Effector memory CD8-positive, alpha-beta T cell (primary cell): ENCODE measurements around the gene NR1H3.
A peak's percentile ranks its signal among the peaks of the same experiment; 100 is the strongest.
"Not testable (repeated sequence)": the region's sequence is repeated elsewhere in the genome, so short reads cannot be mapped to it uniquely, and the experiment has no call there.

Source experiments
- ATAC-seq: fragments of 150-1000 bp; cut with Tn5 transposase; replicated peaks from 2 replicates; pipeline ENCODE4 v1.10.0; 2021; ENCODE audit warnings: mild to moderate bottlenecking, moderate library complexity
- DNase-seq, 3 experiments: peaks; one replicate each; pipeline ENCODE4 v3.0.0; 2021
- H3K27ac Mint-ChIP-seq, 2 donors: one replicate each; pipeline ENCODE4 v1.8.0; 2022; ENCODE audit warnings: mild to moderate bottlenecking in 2 of 2, mixed read lengths in 2 of 2, moderate library complexity in 2 of 2
- H3K27me3 Mint-ChIP-seq, 2 donors: one replicate each; pipeline ENCODE4 v1.8.0; 2022; ENCODE audit warnings: mixed read lengths in 2 of 2
- H3K36me3 Mint-ChIP-seq: one replicate; pipeline ENCODE4 v1.8.0; 2022; ENCODE audit warnings: mild to moderate bottlenecking, moderate library complexity, mixed read lengths; ENCODE audit not compliant: insufficient read depth
- H3K4me1 Mint-ChIP-seq, 2 donors: one replicate each; pipeline ENCODE4 v1.8.0; 2022; ENCODE audit warnings: low read depth in 2 of 2, mixed read lengths in 2 of 2
- H3K4me3 Mint-ChIP-seq, 2 donors: one replicate each; pipeline ENCODE4 v1.8.0; 2022; ENCODE audit warnings: mild to moderate bottlenecking in 2 of 2, mixed read lengths in 2 of 2, moderate library complexity in 2 of 2
- H3K9me3 Mint-ChIP-seq, 2 donors: one replicate each; pipeline ENCODE4 v1.8.0; 2022; ENCODE audit warnings: mixed read lengths in 2 of 2
- total RNA-seq, 9 experiments: gene quantifications; one replicate each; lab custom pipeline; 2026; lab: John Stamatoyannopoulos, UW

NR1H3 gene
- 0 to 8.6 (median 3.8) reads per million in 9 experiments for total RNA-seq

DNA sequence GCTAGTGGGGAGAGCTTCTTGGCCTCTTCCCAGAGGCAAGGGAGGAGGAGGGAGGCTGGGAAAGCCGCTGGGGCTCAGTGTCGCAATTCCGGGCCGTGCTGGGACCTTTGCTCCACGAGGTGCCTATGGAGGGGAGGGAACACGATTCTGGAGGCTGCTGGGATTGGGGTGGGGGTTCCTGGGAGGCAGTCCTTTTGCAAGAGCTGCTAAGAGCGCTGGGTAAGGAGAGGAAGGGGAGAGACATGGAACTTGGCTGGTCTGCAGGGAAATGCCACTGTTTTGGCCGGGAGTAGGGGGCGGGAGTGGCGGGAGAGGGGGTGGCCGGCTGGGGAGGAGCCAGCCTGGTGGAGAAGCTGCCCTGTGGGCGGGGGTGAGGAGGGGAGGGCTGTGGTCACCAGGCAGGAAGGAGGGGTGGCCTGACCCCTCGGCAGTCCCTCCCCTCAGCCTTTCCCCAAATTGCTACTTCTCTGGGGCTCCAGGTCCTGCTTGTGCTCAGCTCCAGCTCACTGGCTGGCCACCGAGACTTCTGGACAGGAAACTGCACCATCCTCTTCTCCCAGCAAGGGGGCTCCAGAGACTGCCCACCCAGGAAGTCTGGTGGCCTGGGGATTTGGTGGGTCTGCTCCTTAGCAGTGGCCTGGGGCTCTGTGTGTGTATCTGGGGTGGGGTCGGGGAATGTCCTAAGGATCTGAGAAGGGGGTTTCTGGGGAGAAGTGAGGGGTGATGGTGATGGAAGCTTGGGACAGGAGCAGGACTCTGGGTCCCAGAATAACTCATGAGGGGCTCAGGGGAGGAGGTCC is at the start of gene NR1H3:
Gene NR1H3, plus strand, starts transcription at position 480 of the 800 bp plus-strand sequence. CDS start 1,221 bp downstream, outside the sequence.
- Mint-ChIP-seq H3K36me3 (peaks cover 3% of the 10 kb centered on the region), H3K4me1 (peaks cover 0 to 4% of the 10 kb centered on the region in 2 donors), H3K9me3 (no peaks in the 10 kb centered on the region), H3K4me3 (no peak within 1 kb of the TSS), H3K27me3 (no peaks in the 10 kb centered on the region), H3K27ac (peak within 1 kb of the TSS in 1 of 2 donors; percentile 77)
- ATAC-seq (peak; percentile 29), DNase-seq (no peak)

DNA sequence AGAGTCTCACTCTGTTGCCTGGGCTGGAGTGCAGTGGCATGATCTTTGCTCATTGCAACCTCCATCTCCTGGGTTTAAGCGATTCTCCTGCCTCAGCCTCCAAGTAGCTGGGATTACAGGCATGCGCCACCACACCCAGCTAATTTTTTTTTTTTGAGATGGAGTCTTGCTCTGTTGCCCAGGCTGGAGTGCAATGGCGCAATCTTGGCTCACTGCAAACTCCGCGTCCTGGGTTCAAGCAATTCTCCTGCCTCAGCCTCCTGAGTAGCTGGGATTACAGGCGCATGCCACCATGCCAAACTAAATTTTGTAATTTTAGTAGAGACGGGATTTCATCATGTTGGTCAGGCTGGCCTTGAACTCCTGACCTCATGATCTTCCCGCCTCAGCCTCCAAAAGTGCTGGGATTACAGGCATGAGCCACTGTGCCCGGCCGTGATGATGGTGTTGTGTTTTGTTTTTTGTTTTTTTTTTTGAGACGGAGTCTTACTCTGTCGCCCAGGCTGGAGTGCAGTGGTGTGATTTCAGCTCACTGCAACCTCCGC is 49.7 kb upstream of the NR1H3 start:
- ATAC-seq, H3K4me1 Mint-ChIP-seq: not testable (repeated sequence)

DNA sequence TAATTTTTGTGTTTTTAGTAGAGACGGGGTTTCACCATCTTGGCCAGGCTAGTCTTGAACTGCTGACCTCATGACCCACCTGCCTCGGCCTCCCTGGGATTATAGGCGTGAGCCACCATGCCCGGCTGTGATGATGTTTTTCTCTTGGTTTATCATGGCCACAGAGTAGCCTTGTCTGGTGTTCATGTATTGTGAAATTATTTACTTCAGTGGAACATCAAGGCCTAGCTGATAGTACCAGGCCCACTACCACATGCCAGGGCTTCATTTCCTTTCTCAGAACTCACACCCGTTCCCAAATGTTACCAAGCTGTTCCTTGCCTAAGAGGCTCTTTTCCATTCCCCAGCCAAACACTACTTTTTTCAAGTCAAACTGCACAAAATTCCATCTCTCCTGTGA is 49.2 kb upstream of the NR1H3 start:
- no peak for DNase-seq
- H3K36me3 Mint-ChIP-seq, result no peaks in the 10 kb centered on the region
- H3K4me1 Mint-ChIP-seq, result peaks cover 2% of the 10 kb centered on the region in 2 donors
- no peaks in the 10 kb centered on the region for H3K9me3 Mint-ChIP-seq
- ATAC-seq, result no peak
- H3K27ac Mint-ChIP-seq, result no peak overlapping the region
- H3K27me3 Mint-ChIP-seq, result no peaks in the 10 kb centered on the region
- H3K4me3 Mint-ChIP-seq, result no peak overlapping the region

More for the DNA sequence above, 49.7 kb upstream of the NR1H3 start:
- not testable (repeated sequence) for H3K9me3 Mint-ChIP-seq, H3K4me3 Mint-ChIP-seq, DNase-seq, H3K27me3 Mint-ChIP-seq, H3K27ac Mint-ChIP-seq, H3K36me3 Mint-ChIP-seq

DNA sequence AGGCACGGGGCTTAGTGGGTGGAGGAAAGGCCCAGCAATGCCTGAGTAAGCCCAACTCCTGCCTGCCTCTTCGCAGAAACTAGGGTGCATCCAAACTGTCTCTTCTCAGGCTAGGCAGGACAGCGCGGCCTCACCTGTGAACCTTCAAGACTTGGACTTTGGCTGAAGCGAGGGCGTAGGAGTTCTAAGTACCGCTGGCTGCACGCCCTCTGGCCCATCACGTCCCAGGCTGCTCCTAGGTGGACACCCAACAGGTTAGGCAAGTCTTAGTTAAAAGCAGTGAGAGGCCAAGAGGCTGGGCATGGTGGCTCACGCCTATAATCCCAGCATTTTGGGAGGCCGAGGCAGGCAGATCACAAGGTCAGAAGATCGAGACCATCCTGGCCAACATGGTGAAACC is 44.9 kb upstream of the NR1H3 start:
- H3K4me3 Mint-ChIP-seq, result no peak overlapping the region
- DNase-seq (no peak), ATAC-seq (no peak)
- H3K27me3 Mint-ChIP-seq, result no peaks in the 10 kb centered on the region
- H3K27ac Mint-ChIP-seq, result peak overlapping the region in 1 of 2 donors; percentile 96
- H3K36me3 Mint-ChIP-seq, result peaks cover 13% of the 10 kb centered on the region
- H3K9me3 Mint-ChIP-seq, result no peaks in the 10 kb centered on the region
- peaks cover 28 to 32% of the 10 kb centered on the region in 2 donors for H3K4me1 Mint-ChIP-seq

DNA sequence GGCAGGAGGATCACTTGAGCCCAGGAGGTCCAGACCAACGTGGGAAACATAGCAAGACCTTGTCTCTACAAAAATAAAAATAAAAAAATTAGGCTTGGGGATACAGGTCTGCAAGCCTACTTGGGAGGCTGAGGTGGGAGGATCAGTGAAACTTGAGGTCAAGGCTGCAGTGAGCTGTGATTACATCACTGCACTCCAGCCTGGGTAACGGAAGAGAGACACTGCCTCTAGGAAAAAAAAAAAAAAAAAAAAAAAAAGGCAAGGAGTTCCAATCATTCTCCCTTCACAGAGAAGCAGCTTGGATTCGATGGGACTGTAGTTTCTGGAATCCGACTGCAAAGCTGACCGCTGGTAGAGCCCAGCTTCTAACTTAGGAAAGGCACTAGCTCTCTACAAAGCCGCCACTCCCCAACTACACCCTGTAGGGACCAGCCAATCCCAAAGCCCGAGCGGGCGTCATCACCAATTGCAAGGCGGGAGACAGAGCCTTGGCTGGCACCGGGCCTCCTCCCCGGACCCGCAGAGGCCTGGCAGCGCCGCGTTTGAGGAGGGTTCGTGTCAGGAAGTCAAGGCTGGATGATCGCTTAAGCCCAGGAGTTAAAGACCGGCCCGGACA is 43.7 kb upstream of the NR1H3 start:
- peak overlapping the region; percentile 98 to 99 for H3K4me3 Mint-ChIP-seq
- no peaks in the 10 kb centered on the region for H3K9me3 Mint-ChIP-seq
- H3K4me1 Mint-ChIP-seq, result peaks cover 34 to 39% of the 10 kb centered on the region in 2 donors
- DNase-seq (peak; percentile 73 to 78 (median 77)), ATAC-seq (peak; percentile 79)
- H3K27me3 Mint-ChIP-seq, result no peaks in the 10 kb centered on the region
- peak overlapping the region; percentile 96 to 98 for H3K27ac Mint-ChIP-seq
- H3K36me3 Mint-ChIP-seq, result peaks cover 20% of the 10 kb centered on the region

DNA sequence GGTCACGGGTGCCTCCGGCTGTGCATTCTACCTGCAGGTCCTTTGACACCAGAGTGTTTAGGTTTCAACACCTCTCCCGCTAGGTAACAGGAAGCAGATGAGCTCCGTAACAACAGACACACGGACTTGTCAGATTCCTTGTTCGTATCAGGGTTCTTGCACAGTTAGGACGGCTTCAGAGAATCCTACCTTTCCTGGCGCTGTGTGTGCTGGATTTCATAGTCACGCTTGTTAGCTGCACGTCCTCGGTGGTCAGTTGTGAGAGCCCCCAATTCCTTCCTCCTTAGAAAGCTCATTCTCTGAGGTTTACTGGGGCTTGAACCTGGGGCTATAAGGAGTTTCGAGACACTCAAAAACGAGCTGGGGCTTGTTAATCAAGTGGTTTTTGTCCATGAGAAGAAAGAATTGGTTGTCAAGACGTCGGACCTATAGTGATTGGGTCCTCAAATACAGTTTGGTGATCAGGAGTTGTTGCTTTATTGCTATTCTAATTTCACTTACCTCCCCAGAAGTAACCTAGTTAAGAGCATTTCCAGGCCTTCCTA is 42.4 kb upstream of the NR1H3 start:
- no peaks in the 10 kb centered on the region for H3K27me3 Mint-ChIP-seq
- ATAC-seq (no peak), DNase-seq (no peak)
- H3K36me3 Mint-ChIP-seq, result peaks cover 29% of the 10 kb centered on the region
- peak overlapping the region; percentile 96 to 98 for H3K27ac Mint-ChIP-seq
- no peaks in the 10 kb centered on the region for H3K9me3 Mint-ChIP-seq
- H3K4me1 Mint-ChIP-seq, result peaks cover 34 to 44% of the 10 kb centered on the region in 2 donors
- peak overlapping the region; percentile 98 to 99 for H3K4me3 Mint-ChIP-seq

DNA sequence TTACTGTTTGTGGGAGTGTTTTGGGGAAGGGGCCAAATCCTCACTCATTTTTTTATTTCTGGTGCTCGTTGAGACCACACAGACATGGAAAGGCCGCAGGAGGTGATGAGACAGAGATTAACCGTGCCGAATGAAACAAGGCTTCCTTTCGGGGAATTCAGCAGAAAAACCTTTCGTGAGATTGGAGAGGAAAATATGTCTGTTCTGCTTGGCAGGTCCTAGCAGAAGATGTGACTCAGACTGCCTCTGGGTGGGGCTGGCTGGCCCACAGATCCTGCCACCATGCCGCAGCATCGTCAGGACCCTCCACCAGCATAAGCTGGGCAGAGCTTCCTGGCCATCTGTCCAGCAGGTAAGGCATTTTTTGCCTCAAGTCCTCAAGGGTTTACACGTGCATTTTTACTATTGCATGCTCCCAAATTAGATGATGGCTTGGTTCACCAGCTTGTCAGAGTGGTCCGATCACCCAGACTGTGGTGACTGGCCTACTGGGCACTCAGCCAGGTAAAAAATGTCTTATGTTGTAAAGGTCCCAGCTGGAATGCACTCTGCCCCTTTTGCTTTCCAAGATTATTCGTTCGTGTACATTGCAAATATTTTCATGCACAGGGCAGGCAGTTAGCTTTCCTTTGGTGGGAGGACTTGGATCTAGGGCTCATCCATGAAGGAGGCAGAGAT is 41.5 kb upstream of the NR1H3 start:
- Mint-ChIP-seq H3K9me3 (no peaks in the 10 kb centered on the region), H3K4me3 (peak overlapping the region; percentile 98 to 99), H3K27me3 (no peaks in the 10 kb centered on the region), H3K4me1 (peaks cover 34 to 45% of the 10 kb centered on the region in 2 donors), H3K36me3 (peaks cover 29% of the 10 kb centered on the region), H3K27ac (peak overlapping the region; percentile 96 to 98)
- ATAC-seq (no peak), DNase-seq (peak in 1 of 3 experiments; percentile 10)

DNA sequence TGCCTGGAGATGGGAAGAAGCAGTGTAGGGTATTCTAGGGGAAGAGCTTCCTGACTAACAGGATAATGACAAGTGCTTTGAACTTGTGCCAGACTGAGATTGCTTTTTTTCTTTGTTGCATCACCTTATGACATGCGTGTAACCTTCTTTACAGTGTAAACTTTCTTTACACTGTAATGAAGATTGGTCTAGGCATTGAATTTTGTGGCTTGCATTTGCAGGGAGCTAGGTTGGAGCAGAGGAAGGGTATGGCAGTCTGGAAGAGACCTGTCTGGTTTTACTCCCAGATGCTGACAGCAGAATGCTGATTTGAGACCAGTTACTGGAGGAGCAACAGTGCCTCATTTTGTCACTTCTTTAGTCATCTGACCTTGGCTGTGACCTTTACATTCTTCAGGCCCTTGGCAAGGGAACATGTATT is 37.4 kb upstream of the NR1H3 start:
- H3K4me3 Mint-ChIP-seq, result no peak overlapping the region
- H3K4me1 Mint-ChIP-seq, result peaks cover 24 to 29% of the 10 kb centered on the region in 2 donors
- peak overlapping the region in 1 of 2 donors; percentile 9 for H3K27ac Mint-ChIP-seq
- peaks cover 40% of the 10 kb centered on the region for H3K36me3 Mint-ChIP-seq
- no peak for ATAC-seq
- no peaks in the 10 kb centered on the region for H3K27me3 Mint-ChIP-seq
- no peak for DNase-seq
- no peaks in the 10 kb centered on the region for H3K9me3 Mint-ChIP-seq

DNA sequence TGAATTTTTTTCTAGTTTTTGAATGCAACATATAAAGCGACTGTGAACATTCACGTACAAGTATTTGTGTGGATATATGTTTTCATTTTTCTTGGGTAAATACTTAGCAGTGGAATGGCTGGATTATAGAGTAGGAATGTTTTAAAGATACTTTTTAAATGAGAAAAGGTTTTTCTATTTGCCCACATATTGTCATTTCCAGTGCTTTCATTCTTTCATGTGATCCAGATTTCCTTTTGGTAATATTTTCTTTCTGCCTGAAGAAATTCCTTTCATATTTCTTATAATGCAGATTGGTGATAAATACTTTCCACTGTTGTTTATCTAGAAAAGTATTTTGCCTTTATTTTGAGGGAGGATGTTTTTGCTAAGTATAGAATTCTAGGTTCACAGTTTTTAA is 35.1 kb upstream of the NR1H3 start:
- Mint-ChIP-seq H3K27ac (no peak overlapping the region), H3K27me3 (no peaks in the 10 kb centered on the region), H3K4me3 (no peak overlapping the region), H3K4me1 (peaks cover 11 to 19% of the 10 kb centered on the region in 2 donors), H3K36me3 (peaks cover 53% of the 10 kb centered on the region), H3K9me3 (no peaks in the 10 kb centered on the region)
- ATAC-seq (no peak), DNase-seq (no peak)

DNA sequence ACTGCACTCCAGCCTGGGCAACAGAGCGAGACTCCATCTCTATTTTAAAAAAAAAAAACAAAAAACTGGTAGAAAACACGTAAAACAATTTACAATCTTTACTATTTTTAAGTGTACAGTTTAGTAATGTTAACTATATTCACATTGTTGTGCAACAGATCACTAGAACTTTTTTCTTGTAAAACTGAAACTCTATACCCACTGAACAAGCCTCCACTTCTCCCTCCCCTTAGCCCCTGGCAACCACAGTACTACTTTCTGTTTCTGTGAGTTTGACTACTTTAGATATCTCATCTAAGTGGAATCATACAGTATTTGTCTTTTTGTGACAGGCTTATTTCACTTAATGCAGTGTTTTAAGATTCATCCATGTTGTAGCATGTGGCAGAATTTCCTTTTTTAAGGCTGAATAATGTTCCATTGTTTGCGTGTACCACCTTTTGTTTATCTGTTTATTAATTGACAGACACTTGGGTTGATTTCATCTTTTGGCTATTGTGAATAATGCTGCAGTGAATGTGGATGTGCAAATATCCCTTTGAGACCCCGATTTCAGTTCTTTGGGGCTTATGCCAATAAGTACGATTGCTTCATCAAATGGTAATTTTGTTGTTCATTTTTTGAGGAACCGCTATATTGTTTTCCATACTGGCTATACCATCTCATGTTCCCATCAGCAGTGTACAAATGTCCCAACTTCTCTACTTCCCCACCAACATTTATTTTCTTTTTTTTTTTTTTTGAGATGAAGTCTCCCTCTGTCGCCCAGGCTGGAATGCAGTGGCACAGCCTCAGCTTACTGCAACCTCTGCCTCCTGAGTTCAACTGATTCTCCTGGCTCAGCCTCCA is 32.0 kb upstream of the NR1H3 start:
- H3K27ac Mint-ChIP-seq, result peak overlapping the region; percentile 74 to 78
- no peak for DNase-seq
- H3K4me3 Mint-ChIP-seq, result peak overlapping the region in 1 of 2 donors; percentile 15
- ATAC-seq, result peak; percentile 48
- H3K4me1 Mint-ChIP-seq, result peaks cover 3 to 4% of the 10 kb centered on the region in 2 donors
- peaks cover 48% of the 10 kb centered on the region for H3K36me3 Mint-ChIP-seq
- H3K9me3 Mint-ChIP-seq, result no peaks in the 10 kb centered on the region
- no peaks in the 10 kb centered on the region for H3K27me3 Mint-ChIP-seq

DNA sequence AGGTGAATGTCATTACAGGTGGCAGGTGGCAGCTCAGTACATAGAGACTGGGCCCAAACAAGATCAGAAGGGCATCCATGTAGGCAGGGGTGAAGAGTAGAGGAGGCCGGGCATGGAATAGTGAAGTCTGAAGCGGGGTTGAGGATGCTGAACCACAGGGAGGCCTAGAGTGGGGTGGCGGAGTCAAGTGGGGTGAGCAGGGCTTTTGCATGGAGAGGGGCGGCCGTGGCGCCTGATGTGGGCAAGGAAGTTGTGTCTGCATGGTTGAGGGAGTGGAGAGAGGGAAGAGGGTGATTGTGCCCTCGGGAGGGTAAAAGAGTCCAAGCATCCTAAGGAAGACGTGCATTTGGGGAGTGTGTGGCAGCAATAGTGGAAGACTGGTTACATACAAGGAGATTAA is 28.6 kb upstream of the NR1H3 start:
- H3K36me3 Mint-ChIP-seq, result peaks cover 31% of the 10 kb centered on the region
- DNase-seq, result no peak
- ATAC-seq, result no peak
- H3K27me3 Mint-ChIP-seq, result no peaks in the 10 kb centered on the region
- peaks cover 3 to 4% of the 10 kb centered on the region in 2 donors for H3K4me1 Mint-ChIP-seq
- H3K27ac Mint-ChIP-seq, result no peak overlapping the region
- no peaks in the 10 kb centered on the region for H3K9me3 Mint-ChIP-seq
- H3K4me3 Mint-ChIP-seq, result no peak overlapping the region

DNA sequence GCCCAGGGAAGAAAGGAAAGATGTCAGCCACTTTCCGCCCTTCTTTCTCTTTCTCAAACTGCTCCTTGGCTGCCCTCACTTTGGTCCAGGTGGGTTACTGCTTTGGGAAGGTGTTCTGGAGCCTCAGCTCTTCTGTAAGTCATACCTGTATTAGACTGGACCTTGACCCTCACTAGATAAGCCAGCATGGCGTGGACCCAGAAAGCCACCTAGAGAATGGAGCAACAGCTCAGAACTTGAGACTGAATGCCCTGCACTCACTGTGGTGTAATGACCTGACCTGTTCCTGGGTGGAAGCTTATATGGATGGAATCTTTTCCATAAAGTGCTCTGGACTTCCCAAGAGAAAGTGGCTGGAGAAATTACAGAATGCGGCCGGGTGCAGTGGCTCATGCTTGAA is 24.7 kb upstream of the NR1H3 start:
- Mint-ChIP-seq H3K4me3 (no peak overlapping the region), H3K36me3 (peaks cover 23% of the 10 kb centered on the region), H3K27me3 (no peaks in the 10 kb centered on the region), H3K27ac (no peak overlapping the region), H3K4me1 (peaks cover 6 to 8% of the 10 kb centered on the region in 2 donors), H3K9me3 (no peaks in the 10 kb centered on the region)
- no peak for DNase-seq
- no peak for ATAC-seq
